K562 (cell line): Measurements from ENCODE around the gene SYPL2. TPM values are rescaled to one million over a fixed set of nuclear protein-coding genes. Genes with fewer than 3 reads are reported as not detected.

Experiments used
- ATAC-seq: fragments of 200-7000 bp; cut with Tn5 transposase; 3 replicates; pipeline ENCODE4 v1.9.1; 2020; ENCODE audit warnings: moderate library complexity
- BruUV-seq: library from RNA; stranded (reverse); fragments of 400-500 nt; replicated peaks from 2 replicates; lab custom pipeline; 2021; lab: Mats Ljungman, UMichigan
- CTCF ChIA-PET: fragments of 300-600 bp; formaldehyde crosslinking; extraction: SDS; loops from one replicate; lab custom pipeline; 2021; ENCODE audit warnings: low intra/inter-chr PET ratio; lab: Yijun Ruan, JAX
- POLR2A ChIA-PET: fragments of 300-600, 350-650 bp; sonication (Branson Sonifier 250); formaldehyde crosslinking; extraction: SDS; loops from one replicate; lab custom pipeline; 2021; ENCODE audit warnings: antibody characterized with exemption, inconsistent platforms; lab: Yijun Ruan, JAX
- DNase-seq, 4 experiments: peaks; one replicate each; pipeline versions ENCODE4 v3.0.0 to v3.0.0-alpha.2; 2011 to 2018; ENCODE audit warnings: low spot score in 3 of 4, mixed read lengths in 3 of 4; ENCODE audit errors: extremely low read depth in 1 of 4
- FAIRE-seq: peaks from 2 replicates; lab custom pipeline; 2011; peaks lifted over from hg19 to GRCh38; lab: Jason Lieb, UNC
- H2AFZ ChIP-seq: 2 replicates; pipeline ENCODE4 v1.6.0; 2011; ENCODE audit warnings: low read depth, low read length, control low read depth, inconsistent platforms
- H3K27ac ChIP-seq: fragments of 200-600 bp; 3 replicates; pipeline ENCODE4 v1.8.0; 2011; ENCODE audit warnings: low read depth, mild to moderate bottlenecking, control low read depth, inconsistent platforms, low read length, moderate library complexity, mixed read lengths; ENCODE audit errors: extremely low read depth
- H3K27me3 ChIP-seq, 2 experiments: fragments of 300-600 bp in 1 of 2; 2 replicates in 1 of 2; 3 replicates in 1 of 2; pipeline versions ENCODE4 v1.6.0 to v1.8.0; 2011; ENCODE audit warnings: inconsistent platforms in 2 of 2, low read length in 2 of 2, mild to moderate bottlenecking in 1 of 2, mixed read lengths in 1 of 2, moderate library complexity in 1 of 2; ENCODE audit not compliant: control insufficient read depth in 2 of 2, insufficient read depth in 2 of 2
- H3K36me3 ChIP-seq: fragments of 300-600 bp; 3 replicates; pipeline ENCODE4 v1.8.0; 2011; ENCODE audit warnings: mild to moderate bottlenecking, low read length, inconsistent platforms; ENCODE audit not compliant: control insufficient read depth, insufficient read depth
- H3K4me1 ChIP-seq, 2 experiments: fragments of 200-600 bp in 1 of 2; replicated peaks in 1 of 2; 2 replicates in 1 of 2; 3 replicates in 1 of 2; pipeline versions ENCODE4 v1.5.1 to v1.8.0; 2011; ENCODE audit warnings: inconsistent platforms in 2 of 2, low read length in 2 of 2, mild to moderate bottlenecking in 1 of 2, mixed read lengths in 1 of 2, moderate library complexity in 1 of 2; ENCODE audit not compliant: control insufficient read depth in 2 of 2, insufficient read depth in 2 of 2
- H3K4me2 ChIP-seq: 2 replicates; pipeline ENCODE4 v1.6.1; 2011; ENCODE audit warnings: low read length, control low read depth, inconsistent platforms, mixed read lengths; ENCODE audit not compliant: insufficient read depth
- H3K4me3 ChIP-seq: fragments of 200-600 bp; sonication (generic), shearing (Covaris generic); 2 replicates; pipeline ENCODE4 v1.5.1; 2016; ENCODE audit warnings: control low read depth, inconsistent platforms
- H3K79me2 ChIP-seq: fragments of 200-600 bp; 3 replicates; pipeline ENCODE4 v1.8.0; 2011; ENCODE audit warnings: low read length, inconsistent platforms; ENCODE audit not compliant: control insufficient read depth, insufficient read depth
- H3K9ac ChIP-seq, 2 experiments: 2 replicates each; pipeline versions ENCODE4 v1.6.0 to v1.6.1; 2011; ENCODE audit warnings: low read depth in 2 of 2, low read length in 2 of 2, control low read depth in 1 of 2, inconsistent platforms in 1 of 2, mild to moderate bottlenecking in 1 of 2, mixed read lengths in 1 of 2; ENCODE audit not compliant: insufficient read depth in 1 of 2
- H3K9me1 ChIP-seq: one replicate; pipeline ENCODE4 v1.6.0; 2011; ENCODE audit warnings: inconsistent platforms, mild to moderate bottlenecking, low read length, moderate library complexity; ENCODE audit not compliant: control insufficient read depth, insufficient read depth
- H3K9me3 ChIP-seq: replicated peaks from 2 replicates; pipeline ENCODE4 v1.5.1; 2011; ENCODE audit warnings: low read depth, low read length, inconsistent platforms; ENCODE audit not compliant: control insufficient read depth, insufficient read depth
- H4K20me1 ChIP-seq: replicated peaks from 2 replicates; pipeline ENCODE4 v1.6.1; 2011; ENCODE audit warnings: low read length, inconsistent platforms, mixed read lengths; ENCODE audit not compliant: control insufficient read depth, insufficient read depth
- ELF2 ChIP-seq: fragments of 250-450 bp; sonication (Bioruptor Pico); IDR thresholded peaks from 2 replicates; pipeline ENCODE4 v1.5.0; 2021; ENCODE audit warnings: mild to moderate bottlenecking
- HLTF ChIP-seq: fragments of 450-650 bp; IDR thresholded peaks from 2 replicates; pipeline ENCODE4 v1.6.1; 2016
- HOXB6 ChIP-seq: fragments of 250-450 bp; sonication (Bioruptor Pico); IDR thresholded peaks from 2 replicates; pipeline ENCODE4 v1.5.1; 2022; ENCODE audit warnings: mild to moderate bottlenecking, borderline replicate concordance
- NONO ChIP-seq, 2 experiments: fragments of 200-400 bp in 1 of 2; fragments of 450-650 bp in 1 of 2; formaldehyde crosslinking in 1 of 2; IDR thresholded peaks; 2 replicates each; pipeline ENCODE4 v1.6.1; 2017; ENCODE audit warnings: low read depth in 2 of 2, mild to moderate bottlenecking in 2 of 2, moderate library complexity in 2 of 2, low read length in 1 of 2
- RCOR1 ChIP-seq, 2 experiments: IDR thresholded peaks; 2 replicates each; pipeline ENCODE4 v1.6.1; 2012; ENCODE audit warnings: low read depth in 2 of 2, low read length in 2 of 2, borderline replicate concordance in 1 of 2, improper control_type of control experiment in 1 of 2
- RFX1 ChIP-seq: fragments of 450-650 bp; IDR thresholded peaks from 2 replicates; pipeline ENCODE4 v1.6.1; 2016; ENCODE audit warnings: mild to moderate bottlenecking, moderate library complexity
- SREBF2 ChIP-seq: sonication (generic); formaldehyde crosslinking; IDR thresholded peaks from 2 replicates; pipeline ENCODE4 v1.4.0; 2020; ENCODE audit warnings: mild to moderate bottlenecking, missing genetic modification reagents
- TCF15 ChIP-seq: fragments of 250-450 bp; sonication (Bioruptor Pico); IDR thresholded peaks from 2 replicates; pipeline ENCODE4 v1.8.0; 2022; ENCODE audit warnings: moderate library complexity, mild to moderate bottlenecking, inconsistent platforms
- THRA ChIP-seq: fragments of 450-650 bp; IDR thresholded peaks from 2 replicates; pipeline ENCODE4 v1.6.1; 2017; ENCODE audit warnings: mild to moderate bottlenecking, moderate library complexity
- TRIM28 ChIP-seq: fragments of 450-650 bp; IDR thresholded peaks from 2 replicates; pipeline ENCODE4 v1.6.1; 2017
- U2AF2 ChIP-seq: fragments of 200-400 bp; formaldehyde crosslinking; optimal IDR thresholded peaks from 2 replicates; pipeline ENCODE3; 2017; ENCODE audit warnings: low read depth, mild to moderate bottlenecking, low read length
- ZBTB34 ChIP-seq: fragments of 250-450 bp; sonication (Bioruptor Pico); IDR thresholded peaks from 2 replicates; pipeline ENCODE4 v1.8.0; 2021; ENCODE audit warnings: mild to moderate bottlenecking, moderate library complexity
- ZNF197 ChIP-seq: fragments of 200-800 bp; sonication (Bioruptor generic); IDR thresholded peaks from 2 replicates; pipeline ENCODE4 v1.6.1; 2016; ENCODE audit warnings: low read depth, missing genetic modification characterization, missing compliant biosample characterization
- WGBS: fragments of 100-300 bp; shearing (Covaris generic); methylation state at CpG from one replicate; pipeline ENCODE4 v1.1.6; 2016; ENCODE audit warnings: low coverage, mixed read lengths; ENCODE audit not compliant: insufficient coverage; ENCODE audit errors: missing lambda C conversion rate; 5-methylcytosine and 5-hydroxymethylcytosine counted together
- in situ Hi-C: fragments of 300-500 bp; cut with MboI; formaldehyde crosslinking; loops from 4 replicates; pipeline ENCODE4 v1.15.0; 2018; ENCODE audit warnings: inconsistent platforms, mixed read lengths
- intact Hi-C: fragments of 100-400 bp; cut with micrococcal nuclease; formaldehyde crosslinking; loops from 2 replicates; pipeline ENCODE4 v1.14.2; 2022
- polyA plus RNA-seq, 8 experiments: library from polyadenylated mRNA; depleted of rRNA in 4 of 8; stranded (reverse) in 5 of 8; unstranded in 3 of 8; fragments of >200 nt; fragmentation: Nextera tagmentation in 2 of 8; fragmentation: Illumina TruSeq in 1 of 8; extraction: Ambion mirVana in 2 of 8; extraction: Trizol in 1 of 8; gene quantifications; 2 replicates each; pipeline versions ENCODE4 v1.2.1 to v1.2.3, GENCODE V29; 2011 to 2014; ENCODE audit warnings: inconsistent platforms in 1 of 8, missing spikeins in 1 of 8
- total RNA-seq, 7 experiments: library from RNA; depleted of rRNA in 6 of 7; stranded (reverse); fragments of >200 nt in 6 of 7; fragmentation: Illumina TruSeq in 2 of 7; extraction: Trizol in 2 of 7; gene quantifications; 2 replicates each; pipeline versions ENCODE4 v1.2.1 to v1.2.3, GENCODE V29; 2011 to 2021; ENCODE audit warnings: low replicate concordance in 1 of 7

SYPL2 gene
- total and polyA plus RNA-seq, 9 of the 15 experiments (the other 6 are each of a cell fraction or from before 2014, with no cell fraction given), result 0.03 to 0.20 (median 0.07) TPM; not detected in 2

GRCh38 chr1:109500941-109501381, 34.6 kb downstream of the SYPL2 start:
- intact Hi-C loops, result loop anchor here (1.0 kb wide), 1 partner anchor 31 kb away; no protein-coding TSS in a partner anchor
- no peak for ATAC-seq

More at GRCh38 chr1:109500941-109501381, 34.6 kb downstream of the SYPL2 start:
- in situ Hi-C loops, result no loop called here
- FAIRE-seq, result no peak
- no peak for TF ChIP-seq TCF15 (CRISPR knock-in tag)
- no peak for TF ChIP-seq NONO (IDR thresholded peaks at IDR 0.05; ENCODE audit: low read depth in 2 of 2, low read length in 1 of 2)
- TF ChIP-seq HLTF, result no peak
- TF ChIP-seq U2AF2, result no peak
- no peak for TF ChIP-seq SREBF2 (CRISPR knock-in tag)
- no peak for TF ChIP-seq RFX1
- TF ChIP-seq TRIM28, result no peak
- no peak for TF ChIP-seq RCOR1 (IDR thresholded peaks at IDR 0.05; ENCODE audit: borderline replicate concordance in 1 of 2, low read depth in 2 of 2, low read length in 2 of 2)
- TF ChIP-seq ZBTB34 (CRISPR knock-in tag), result no peak
- no peak for TF ChIP-seq ELF2 (CRISPR knock-in tag)
- TF ChIP-seq THRA, result no peak
- TF ChIP-seq HOXB6 (CRISPR knock-in tag), result no peak
- no peak for TF ChIP-seq ZNF197 (CRISPR knock-in tag)
- H3K4me2 ChIP-seq, result no peak overlapping the region
- DNase-seq, result no peak
- no peaks in the 10 kb centered on the region for H3K79me2 ChIP-seq
- H3K4me1 ChIP-seq, result peaks cover 12 to 31% of the 10 kb centered on the region in 2 experiments
- no peak overlapping the region for H2AFZ ChIP-seq
- no TSS peak for BruUV-seq
- H3K27ac ChIP-seq, result no peak overlapping the region
- 42% methylated on average over 5 of the region's 5 CpGs for WGBS
- no peak overlapping the region for H3K9ac ChIP-seq
- peaks cover 22% of the 10 kb centered on the region; the same call in 2 of the 3 replicates for H3K36me3 ChIP-seq
- no peaks in the 10 kb centered on the region; the same call in 1 of the 2 replicates for H4K20me1 ChIP-seq
- POLR2A ChIA-PET, result interaction anchor here (0.6 to 3.1 kb wide), 3 partner anchors 9 to 412 kb away, joined by 3 to 17 read pairs (median 9); partner anchors contain the start of gene AMIGO1
- no peaks in the 10 kb centered on the region for H3K27me3 ChIP-seq
- no peaks in the 10 kb centered on the region for H3K9me3 ChIP-seq
- CTCF ChIA-PET, result interaction anchor here (0.9 to 6.4 kb wide), 2 partner anchors 30 to 34 kb away, joined by 5 to 84 read pairs; no protein-coding TSS in a partner anchor
- H3K4me3 ChIP-seq, result no peak overlapping the region
- H3K9me1 ChIP-seq, result no peaks in the 10 kb centered on the region
